DND-41 (cell line): Measurements from ENCODE around the gene NFATC2IP.

Experiments
- ATAC-seq: fragments of 200-7000 bp; cut with Tn5 transposase; 3 replicates; pipeline ENCODE4 v1.9.1; 2021; ENCODE audit warnings: low read depth; ENCODE audit not compliant: insufficient read depth
- DNase-seq: peaks from one replicate; pipeline ENCODE4 v3.0.0-alpha.2; 2020
- H2AFZ ChIP-seq: 2 replicates; pipeline ENCODE4 v1.6.0; 2012; ENCODE audit warnings: low read depth, low read length
- H3K27ac ChIP-seq: 2 replicates; pipeline ENCODE4 v1.5.1; 2012; ENCODE audit warnings: low read length, inconsistent platforms
- H3K27me3 ChIP-seq: fragments of 200-600 bp; sonication (generic); 2 replicates; pipeline ENCODE4 v1.6.0; 2012; ENCODE audit warnings: low read length, mild to moderate bottlenecking, inconsistent platforms; ENCODE audit not compliant: insufficient read depth, poor library complexity
- H3K36me3 ChIP-seq: 2 replicates; pipeline ENCODE4 v1.5.1; 2012; ENCODE audit warnings: low read length, inconsistent platforms; ENCODE audit not compliant: insufficient read depth
- H3K4me1 ChIP-seq: 2 replicates; pipeline ENCODE4 v1.5.1; 2012; ENCODE audit warnings: mild to moderate bottlenecking, low read length; ENCODE audit not compliant: insufficient read depth
- H3K4me2 ChIP-seq: 2 replicates; pipeline ENCODE4 v1.6.0; 2012; ENCODE audit warnings: mild to moderate bottlenecking, moderate library complexity, low read length, inconsistent platforms; ENCODE audit not compliant: insufficient read depth
- H3K4me3 ChIP-seq, 2 experiments: fragments of 200-600 bp in 1 of 2; shearing (Covaris generic) in 1 of 2; 2 replicates each; pipeline ENCODE4 v1.5.1; 2012 to 2016; ENCODE audit warnings: inconsistent platforms in 2 of 2, low read length in 2 of 2, mild to moderate bottlenecking in 2 of 2, low read depth in 1 of 2, moderate library complexity in 1 of 2
- H3K79me2 ChIP-seq: 2 replicates; pipeline ENCODE4 v1.6.0; 2012; ENCODE audit warnings: low read length, inconsistent platforms; ENCODE audit not compliant: insufficient read depth
- H3K9ac ChIP-seq: 2 replicates; pipeline ENCODE4 v1.6.0; 2012; ENCODE audit warnings: low read depth, mild to moderate bottlenecking, inconsistent platforms, low read length, moderate library complexity
- H3K9me3 ChIP-seq: 2 replicates; pipeline ENCODE4 v1.5.1; 2012; ENCODE audit warnings: low read length, moderate library complexity, mild to moderate bottlenecking, inconsistent platforms; ENCODE audit not compliant: insufficient read depth, severe bottlenecking
- H4K20me1 ChIP-seq: 2 replicates; pipeline ENCODE4 v1.6.0; 2012; ENCODE audit warnings: low read length; ENCODE audit not compliant: insufficient read depth
- EZH2 ChIP-seq: IDR thresholded peaks from 3 replicates; pipeline ENCODE4 v1.6.1; 2012; ENCODE audit warnings: borderline replicate concordance, low read depth, mild to moderate bottlenecking, moderate library complexity, low read length, inconsistent platforms; ENCODE audit not compliant: severe bottlenecking
- TF ChIP-seq, protein P1 (sequence below): IDR thresholded peaks from 2 replicates; pipeline ENCODE4 v1.5.1; 2012; ENCODE audit warnings: borderline replicate concordance, low read length, moderate library complexity, mild to moderate bottlenecking; ENCODE audit not compliant: poor library complexity, severe bottlenecking; ENCODE audit errors: extremely low read depth

The NFATC2IP gene

DNA sequence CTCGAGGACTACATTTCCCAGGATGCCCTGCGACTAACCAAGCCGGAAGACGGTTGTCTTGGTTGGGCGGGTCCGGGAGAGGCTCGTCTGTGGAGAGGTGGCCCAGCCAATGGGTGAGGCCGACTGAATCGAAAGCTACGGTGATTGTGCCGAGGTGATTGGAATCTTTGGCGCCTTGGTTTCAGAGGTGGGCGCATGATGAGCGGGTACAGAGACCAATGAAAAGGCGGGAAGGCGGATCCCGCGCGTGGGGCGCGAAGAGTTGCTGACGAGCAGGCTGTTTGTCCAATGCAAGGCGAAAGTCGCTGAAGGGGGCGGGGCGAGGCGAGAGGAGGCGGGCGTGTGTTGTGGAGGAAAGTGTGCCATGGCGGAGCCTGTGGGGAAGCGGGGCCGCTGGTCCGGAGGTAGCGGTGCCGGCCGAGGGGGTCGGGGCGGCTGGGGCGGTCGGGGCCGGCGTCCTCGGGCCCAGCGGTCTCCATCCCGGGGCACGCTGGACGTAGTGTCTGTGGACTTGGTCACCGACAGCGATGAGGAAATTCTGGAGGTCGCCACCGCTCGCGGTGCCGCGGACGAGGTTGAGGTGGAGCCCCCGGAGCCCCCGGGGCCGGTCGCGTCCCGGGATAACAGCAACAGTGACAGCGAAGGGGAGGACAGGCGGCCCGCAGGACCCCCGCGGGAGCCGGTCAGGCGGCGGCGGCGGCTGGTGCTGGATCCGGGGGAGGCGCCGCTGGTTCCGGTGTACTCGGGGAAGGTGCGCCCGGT, at the start of gene NFATC2IP:
NFATC2IP (plus strand) TSS at position 290 of the 762 bp plus-strand sequence; CDS start at position 365, 75 bp downstream.
- TF ChIP-seq, protein P1, sequence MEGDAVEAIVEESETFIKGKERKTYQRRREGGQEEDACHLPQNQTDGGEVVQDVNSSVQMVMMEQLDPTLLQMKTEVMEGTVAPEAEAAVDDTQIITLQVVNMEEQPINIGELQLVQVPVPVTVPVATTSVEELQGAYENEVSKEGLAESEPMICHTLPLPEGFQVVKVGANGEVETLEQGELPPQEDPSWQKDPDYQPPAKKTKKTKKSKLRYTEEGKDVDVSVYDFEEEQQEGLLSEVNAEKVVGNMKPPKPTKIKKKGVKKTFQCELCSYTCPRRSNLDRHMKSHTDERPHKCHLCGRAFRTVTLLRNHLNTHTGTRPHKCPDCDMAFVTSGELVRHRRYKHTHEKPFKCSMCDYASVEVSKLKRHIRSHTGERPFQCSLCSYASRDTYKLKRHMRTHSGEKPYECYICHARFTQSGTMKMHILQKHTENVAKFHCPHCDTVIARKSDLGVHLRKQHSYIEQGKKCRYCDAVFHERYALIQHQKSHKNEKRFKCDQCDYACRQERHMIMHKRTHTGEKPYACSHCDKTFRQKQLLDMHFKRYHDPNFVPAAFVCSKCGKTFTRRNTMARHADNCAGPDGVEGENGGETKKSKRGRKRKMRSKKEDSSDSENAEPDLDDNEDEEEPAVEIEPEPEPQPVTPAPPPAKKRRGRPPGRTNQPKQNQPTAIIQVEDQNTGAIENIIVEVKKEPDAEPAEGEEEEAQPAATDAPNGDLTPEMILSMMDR: no peak
- peak within 1 kb of the TSS; percentile 86 for H2AFZ ChIP-seq

DNA sequence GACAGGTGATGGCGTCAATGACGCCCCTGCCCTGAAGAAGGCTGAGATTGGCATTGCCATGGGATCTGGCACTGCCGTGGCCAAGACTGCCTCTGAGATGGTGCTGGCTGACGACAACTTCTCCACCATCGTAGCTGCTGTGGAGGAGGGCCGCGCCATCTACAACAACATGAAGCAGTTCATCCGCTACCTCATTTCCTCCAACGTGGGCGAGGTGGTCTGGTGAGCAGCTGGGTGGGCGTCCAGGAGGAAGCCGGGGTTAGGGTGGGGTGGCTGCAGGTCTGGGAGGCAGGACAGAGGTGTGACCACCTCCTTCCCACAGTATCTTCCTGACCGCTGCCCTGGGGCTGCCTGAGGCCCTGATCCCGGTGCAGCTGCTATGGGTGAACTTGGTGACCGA, 48.9 kb upstream of the NFATC2IP start:
- no peak for ATAC-seq
- TF ChIP-seq, protein P1: no peak
- no peak for TF ChIP-seq EZH2
- H3K9ac ChIP-seq: no peak overlapping the region

More for the DNA sequence above, at the start of gene NFATC2IP:
- Histone ChIP-seq H3K4me3 (peak within 1 kb of the TSS; percentile 82 to 93), H3K4me1 (peaks cover 38% of the 10 kb centered on the region), H3K9ac (peak within 1 kb of the TSS; percentile 94), H3K79me2 (peaks cover 50% of the 10 kb centered on the region), H3K27me3 (no peaks in the 10 kb centered on the region), H3K4me2 (peak within 1 kb of the TSS; percentile 77), H3K9me3 (no peaks in the 10 kb centered on the region), H3K36me3 (peaks cover 41% of the 10 kb centered on the region), H3K27ac (peak within 1 kb of the TSS; percentile 84), H4K20me1 (peaks cover 25% of the 10 kb centered on the region; the same call in 1 of the 2 replicates)
- ATAC-seq: peak; percentile 94
- DNase-seq: peak; percentile 100

DNA sequence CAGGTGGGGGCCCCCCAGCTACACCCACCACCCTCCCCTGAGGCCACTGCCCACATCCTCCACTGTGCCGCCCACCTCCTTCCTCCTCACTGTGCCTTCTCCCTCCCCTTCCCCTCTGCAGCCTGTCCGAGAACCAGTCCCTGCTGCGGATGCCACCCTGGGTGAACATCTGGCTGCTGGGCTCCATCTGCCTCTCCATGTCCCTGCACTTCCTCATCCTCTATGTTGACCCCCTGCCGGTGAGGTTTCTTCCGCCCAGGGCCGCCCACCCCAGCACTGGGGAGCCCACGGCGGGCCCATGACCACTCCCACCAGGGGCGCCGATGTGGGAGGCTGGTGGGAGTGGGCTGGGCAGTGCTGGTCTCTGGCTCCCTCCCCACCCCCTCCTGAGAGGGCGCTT, 47.8 kb upstream of the NFATC2IP start:
- H3K4me3 ChIP-seq: no peak overlapping the region
- no peaks in the 10 kb centered on the region for H3K27me3 ChIP-seq
- ATAC-seq: peak; percentile 27; the same call in 1 of the 3 replicates
- H2AFZ ChIP-seq: no peak overlapping the region
- no peak overlapping the region for H3K27ac ChIP-seq
- TF ChIP-seq EZH2: no peak
- TF ChIP-seq, protein P1: no peak
- no peaks in the 10 kb centered on the region for H4K20me1 ChIP-seq
- no peak overlapping the region for H3K9ac ChIP-seq
- H3K79me2 ChIP-seq: no peaks in the 10 kb centered on the region
- H3K4me1 ChIP-seq: peaks cover 4% of the 10 kb centered on the region
- H3K9me3 ChIP-seq: no peaks in the 10 kb centered on the region
- peak; percentile 15 for DNase-seq
- H3K36me3 ChIP-seq: peaks cover 18% of the 10 kb centered on the region
- H3K4me2 ChIP-seq: no peak overlapping the region

More for the DNA sequence above, 48.9 kb upstream of the NFATC2IP start:
- peaks cover 18% of the 10 kb centered on the region for H3K36me3 ChIP-seq
- no peaks in the 10 kb centered on the region for H3K9me3 ChIP-seq
- no peak overlapping the region for H3K4me3 ChIP-seq
- H3K27ac ChIP-seq: no peak overlapping the region
- no peak for DNase-seq
- H3K27me3 ChIP-seq: no peaks in the 10 kb centered on the region
- no peaks in the 10 kb centered on the region for H3K79me2 ChIP-seq
- no peak overlapping the region for H3K4me2 ChIP-seq
- peaks cover 4% of the 10 kb centered on the region for H3K4me1 ChIP-seq
- no peak overlapping the region for H2AFZ ChIP-seq
- H4K20me1 ChIP-seq: no peaks in the 10 kb centered on the region
